RWPE2 (cell line): Measurements from ENCODE around the gene TMEM108.

Source experiments
- ATAC-seq: fragments of 200-7000 bp; cut with Tn5 transposase; 3 replicates; pipeline ENCODE4 v1.9.1; 2021; ENCODE audit warnings: low read depth
- DNase-seq: peaks from one replicate; pipeline ENCODE4 v3.0.0-alpha.2; 2020; ENCODE audit warnings: low spot score
- H3K27ac ChIP-seq: fragments of 450-650 bp; 2 replicates; pipeline ENCODE4 v1.5.1; 2017; ENCODE audit warnings: mild to moderate bottlenecking; ENCODE audit not compliant: poor library complexity, severe bottlenecking
- H3K27me3 ChIP-seq: fragments of 250-450 bp; sonication (Bioruptor Pico); 2 replicates; pipeline ENCODE4 v1.5.1; 2021; ENCODE audit warnings: mild to moderate bottlenecking, moderate library complexity; ENCODE audit not compliant: insufficient read depth, poor library complexity, severe bottlenecking
- H3K36me3 ChIP-seq: fragments of 250-450 bp; sonication (Bioruptor Pico); 2 replicates; pipeline ENCODE4 v1.5.1; 2020; ENCODE audit warnings: low read depth, mild to moderate bottlenecking, moderate library complexity
- H3K4me1 ChIP-seq: fragments of 250-450 bp; sonication (Bioruptor Pico); 2 replicates; pipeline ENCODE4 v1.5.1; 2021; ENCODE audit warnings: mild to moderate bottlenecking, moderate library complexity; ENCODE audit not compliant: insufficient read depth, poor library complexity, severe bottlenecking
- H3K4me3 ChIP-seq: fragments of 250-450 bp; sonication (Bioruptor Pico); 2 replicates; pipeline ENCODE4 v1.5.1; 2021; ENCODE audit warnings: mild to moderate bottlenecking, moderate library complexity; ENCODE audit not compliant: severe bottlenecking
- H3K9me3 ChIP-seq: fragments of 250-450 bp; sonication (Bioruptor Pico); 2 replicates; pipeline ENCODE4 v1.5.1; 2021; ENCODE audit warnings: mild to moderate bottlenecking, moderate library complexity; ENCODE audit not compliant: severe bottlenecking
- TF ChIP-seq, protein P1 (sequence below): fragments of 450-650 bp; IDR thresholded peaks from one replicate; pipeline ENCODE4 v1.5.1; 2017; ENCODE audit warnings: mild to moderate bottlenecking, moderate library complexity; ENCODE audit not compliant: poor library complexity, severe bottlenecking

Gene TMEM108

GRCh38 chr3:133439563-133439962 is 401.4 kb downstream of the TMEM108 start:
- H3K9me3 ChIP-seq = no peaks in the 10 kb centered on the region
- no peak for DNase-seq
- H3K36me3 ChIP-seq = no peaks in the 10 kb centered on the region
- no peak overlapping the region for H3K4me3 ChIP-seq
- TF ChIP-seq, protein P1, sequence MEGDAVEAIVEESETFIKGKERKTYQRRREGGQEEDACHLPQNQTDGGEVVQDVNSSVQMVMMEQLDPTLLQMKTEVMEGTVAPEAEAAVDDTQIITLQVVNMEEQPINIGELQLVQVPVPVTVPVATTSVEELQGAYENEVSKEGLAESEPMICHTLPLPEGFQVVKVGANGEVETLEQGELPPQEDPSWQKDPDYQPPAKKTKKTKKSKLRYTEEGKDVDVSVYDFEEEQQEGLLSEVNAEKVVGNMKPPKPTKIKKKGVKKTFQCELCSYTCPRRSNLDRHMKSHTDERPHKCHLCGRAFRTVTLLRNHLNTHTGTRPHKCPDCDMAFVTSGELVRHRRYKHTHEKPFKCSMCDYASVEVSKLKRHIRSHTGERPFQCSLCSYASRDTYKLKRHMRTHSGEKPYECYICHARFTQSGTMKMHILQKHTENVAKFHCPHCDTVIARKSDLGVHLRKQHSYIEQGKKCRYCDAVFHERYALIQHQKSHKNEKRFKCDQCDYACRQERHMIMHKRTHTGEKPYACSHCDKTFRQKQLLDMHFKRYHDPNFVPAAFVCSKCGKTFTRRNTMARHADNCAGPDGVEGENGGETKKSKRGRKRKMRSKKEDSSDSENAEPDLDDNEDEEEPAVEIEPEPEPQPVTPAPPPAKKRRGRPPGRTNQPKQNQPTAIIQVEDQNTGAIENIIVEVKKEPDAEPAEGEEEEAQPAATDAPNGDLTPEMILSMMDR = no peak
- no peaks in the 10 kb centered on the region for H3K27me3 ChIP-seq
- H3K4me1 ChIP-seq = peaks cover 10% of the 10 kb centered on the region
- no peak overlapping the region for H3K27ac ChIP-seq
- ATAC-seq = no peak

GRCh38 chr3:133440652-133441051 is 402.5 kb downstream of the TMEM108 start:
- DNase-seq = no peak
- Histone ChIP-seq H3K4me1 (peaks cover 10% of the 10 kb centered on the region), H3K4me3 (no peak overlapping the region), H3K9me3 (no peaks in the 10 kb centered on the region), H3K27ac (no peak overlapping the region), H3K36me3 (no peaks in the 10 kb centered on the region), H3K27me3 (no peaks in the 10 kb centered on the region)
- no peak for ATAC-seq
- TF ChIP-seq, protein P1 = no peak

- TF ChIP-seq, protein P1 = no peak
- Histone ChIP-seq H3K27ac (no peak overlapping the region), H3K4me1 (peaks cover 10% of the 10 kb centered on the region), H3K36me3 (no peaks in the 10 kb centered on the region), H3K27me3 (no peaks in the 10 kb centered on the region), H3K4me3 (no peak overlapping the region), H3K9me3 (no peaks in the 10 kb centered on the region)
- ATAC-seq (no peak), DNase-seq (no peak)
These were observed 403.7 kb downstream of the TMEM108 start for GRCh38 chr3:133441867-133442270.

DNA sequence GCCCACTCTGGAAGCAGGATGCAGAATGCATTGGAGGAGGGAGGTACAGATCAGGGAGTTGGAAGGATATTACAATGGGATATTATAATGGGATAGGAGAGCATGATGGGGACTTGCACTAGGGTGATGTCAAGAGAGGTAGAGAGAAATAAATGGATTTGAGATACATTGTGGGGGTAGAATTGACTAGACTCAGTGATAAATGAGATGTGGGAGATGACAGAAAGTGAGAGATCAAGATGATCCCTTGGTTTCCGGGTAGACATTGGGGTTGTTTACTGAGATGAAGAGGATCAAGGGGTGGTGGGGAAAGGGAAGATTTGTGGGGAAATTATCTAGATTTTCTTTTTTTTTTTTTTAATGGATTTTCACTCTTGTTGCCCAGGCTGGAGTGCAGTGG is 404.3 kb downstream of the TMEM108 start:
- H3K27me3 ChIP-seq = no peaks in the 10 kb centered on the region
- peaks cover 10% of the 10 kb centered on the region for H3K4me1 ChIP-seq
- H3K36me3 ChIP-seq = no peaks in the 10 kb centered on the region
- no peak for DNase-seq
- no peak overlapping the region for H3K4me3 ChIP-seq
- H3K27ac ChIP-seq = no peak overlapping the region
- TF ChIP-seq, protein P1 = no peak
- no peaks in the 10 kb centered on the region for H3K9me3 ChIP-seq
- no peak for ATAC-seq

DNA sequence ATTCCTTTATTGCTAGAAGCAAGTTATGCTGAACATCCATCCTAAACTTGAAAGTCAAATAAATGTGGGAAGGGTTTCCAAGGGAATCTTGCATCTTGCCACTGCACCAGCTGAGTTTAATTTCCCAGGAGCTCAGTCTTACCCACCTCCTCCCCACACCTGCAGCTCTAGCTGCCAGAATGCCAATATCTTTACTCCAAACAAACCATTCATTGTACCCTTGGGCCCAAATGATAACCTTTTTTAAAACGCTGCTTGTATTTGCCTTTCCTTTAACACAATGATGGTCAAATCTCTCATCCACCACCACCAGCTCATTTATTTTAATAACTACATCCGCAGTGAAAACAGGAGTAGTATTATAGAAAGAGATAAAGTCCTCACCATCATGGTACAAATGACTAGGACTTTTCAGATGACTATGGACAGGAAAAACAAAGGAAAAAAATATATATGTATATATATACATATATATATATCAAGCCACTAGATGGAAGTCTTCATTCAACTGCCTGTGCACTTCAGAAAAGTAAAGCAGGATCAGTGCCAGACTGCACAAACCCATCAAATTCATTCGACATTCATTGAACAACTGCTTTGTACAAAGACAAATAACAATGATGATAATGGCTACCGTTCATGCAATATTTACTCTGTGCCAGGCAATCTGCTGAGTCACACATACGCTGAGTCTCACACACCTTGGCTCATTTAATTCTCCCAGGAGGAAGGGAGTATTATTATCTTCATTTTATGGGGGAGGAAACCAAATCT is 405.6 kb downstream of the TMEM108 start:
- peak; percentile 94 for ATAC-seq
- Histone ChIP-seq H3K4me3 (no peak overlapping the region), H3K36me3 (no peaks in the 10 kb centered on the region), H3K27ac (peak overlapping the region; percentile 23), H3K27me3 (no peaks in the 10 kb centered on the region), H3K4me1 (peaks cover 10% of the 10 kb centered on the region), H3K9me3 (no peaks in the 10 kb centered on the region)
- DNase-seq = no peak
- TF ChIP-seq, protein P1 = peak; percentile 64
